Activated CD4-positive, alpha-beta T cell treated with anti-CD3 and anti-CD28 coated beads, Interleukin-2, amount 10 ng/mL, durations not matched to agents 7 days and 5 days (primary cell): Measurements from ENCODE around the gene CEP112. TPM values are rescaled to one million over a fixed set of nuclear protein-coding genes. Genes with fewer than 3 reads are reported as not detected.

ENCODE experiments used
- CTCF ChIA-PET: fragments of 350-600 bp; sonication (Branson Sonifier 250); formaldehyde crosslinking; loops from one replicate; lab custom pipeline; 2021; ENCODE audit warnings: antibody characterized with exemption; lab: Charles Lee
- POLR2A ChIA-PET: fragments of 350-600 bp; sonication (Branson Sonifier 250); formaldehyde crosslinking; loops from one replicate; lab custom pipeline; 2021; ENCODE audit warnings: antibody characterized with exemption; lab: Charles Lee
- DNase-seq: peaks from one replicate; pipeline ENCODE4 v3.0.0-alpha.2; 2020
- H3K27ac Mint-ChIP-seq: one replicate; pipeline ENCODE4 v1.8.0; 2021; ENCODE audit warnings: mild to moderate bottlenecking, moderate library complexity, mixed read lengths
- H3K27me3 Mint-ChIP-seq: one replicate; pipeline ENCODE4 v1.8.0; 2021; ENCODE audit warnings: mixed read lengths
- H3K36me3 Mint-ChIP-seq: one replicate; pipeline ENCODE4 v1.8.0; 2021; ENCODE audit warnings: low read depth, mixed read lengths
- H3K4me1 Mint-ChIP-seq: one replicate; pipeline ENCODE4 v1.8.0; 2021; ENCODE audit warnings: mixed read lengths
- H3K4me3 Mint-ChIP-seq: one replicate; pipeline ENCODE4 v1.8.0; 2021; ENCODE audit warnings: mild to moderate bottlenecking, moderate library complexity, mixed read lengths
- H3K9me3 Mint-ChIP-seq: one replicate; pipeline ENCODE4 v1.8.0; 2021; ENCODE audit warnings: mixed read lengths
- total RNA-seq, 2 experiments: library from RNA; stranded (reverse); gene quantifications; one replicate each; pipeline ENCODE4 v1.2.3, GENCODE V29; 2021

Gene CEP112
- total RNA-seq, 2 experiments from 2014 or later = 4.0 to 4.2 TPM

DNA sequence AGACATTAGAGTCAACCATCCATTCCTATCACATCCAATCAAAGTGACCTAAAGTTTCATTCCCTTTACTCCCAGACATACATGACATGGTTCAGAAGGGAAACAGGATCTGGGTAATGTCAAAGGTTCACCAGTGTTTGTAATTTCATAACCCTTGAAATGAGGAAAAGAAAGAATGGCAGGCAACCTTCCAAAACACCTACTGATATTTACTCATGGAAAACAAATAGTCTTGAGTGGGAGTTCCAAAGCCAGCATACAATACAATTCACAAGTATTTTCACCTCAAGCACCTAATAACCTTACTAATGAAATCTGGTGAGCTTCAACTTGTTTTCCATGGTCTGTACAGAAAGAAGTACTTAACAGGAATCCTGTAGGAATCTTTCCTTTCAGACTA, 557.9 kb downstream of the CEP112 start:
- H3K27me3 Mint-ChIP-seq = peaks cover 3% of the 10 kb centered on the region
- no peak for DNase-seq
- no peak overlapping the region for H3K27ac Mint-ChIP-seq
- no peaks in the 10 kb centered on the region for H3K4me1 Mint-ChIP-seq
- ChIA-PET CTCF (no interaction called here), POLR2A (no interaction called here)
- H3K9me3 Mint-ChIP-seq = no peaks in the 10 kb centered on the region
- no peak overlapping the region for H3K4me3 Mint-ChIP-seq
- no peaks in the 10 kb centered on the region for H3K36me3 Mint-ChIP-seq

DNA sequence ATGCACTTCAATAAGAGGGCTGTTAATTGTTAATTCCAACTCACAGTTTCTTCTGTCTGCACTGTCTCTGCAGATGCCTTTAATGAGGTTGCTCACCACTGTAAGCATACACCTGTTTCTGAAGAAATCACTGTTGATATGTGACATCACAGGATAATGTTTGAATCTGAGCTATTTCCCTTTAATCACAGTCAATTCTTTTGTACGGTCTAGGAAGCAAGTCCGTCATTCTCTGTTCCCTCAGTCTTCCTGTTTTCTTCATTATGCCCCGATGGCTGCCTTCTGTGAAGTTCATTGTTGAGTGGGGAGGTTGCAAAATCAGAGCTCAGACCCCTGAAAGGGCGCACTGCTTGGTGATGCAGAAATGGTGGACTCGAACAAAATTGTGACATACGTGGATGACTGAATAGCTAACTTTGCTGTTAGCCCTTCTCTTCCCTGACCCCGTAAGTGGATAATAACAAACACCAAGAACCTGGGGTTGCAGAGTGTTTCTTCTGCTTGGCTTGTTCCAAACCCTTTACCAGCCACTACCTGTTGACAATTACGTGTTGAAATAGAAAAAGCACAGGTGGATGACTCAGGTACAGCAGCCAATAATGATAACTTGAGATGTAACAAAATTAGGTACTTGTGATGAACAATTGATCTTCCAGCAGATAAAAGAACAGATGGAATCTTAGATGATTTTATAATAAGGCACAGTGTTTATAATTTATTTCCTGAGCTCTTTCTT, 558.6 kb downstream of the CEP112 start:
- Mint-ChIP-seq H3K4me1 (no peaks in the 10 kb centered on the region), H3K27me3 (peaks cover 3% of the 10 kb centered on the region), H3K36me3 (no peaks in the 10 kb centered on the region), H3K27ac (no peak overlapping the region), H3K4me3 (no peak overlapping the region), H3K9me3 (no peaks in the 10 kb centered on the region)
- CTCF ChIA-PET = no interaction called here
- no peak for DNase-seq
- POLR2A ChIA-PET = no interaction called here

DNA sequence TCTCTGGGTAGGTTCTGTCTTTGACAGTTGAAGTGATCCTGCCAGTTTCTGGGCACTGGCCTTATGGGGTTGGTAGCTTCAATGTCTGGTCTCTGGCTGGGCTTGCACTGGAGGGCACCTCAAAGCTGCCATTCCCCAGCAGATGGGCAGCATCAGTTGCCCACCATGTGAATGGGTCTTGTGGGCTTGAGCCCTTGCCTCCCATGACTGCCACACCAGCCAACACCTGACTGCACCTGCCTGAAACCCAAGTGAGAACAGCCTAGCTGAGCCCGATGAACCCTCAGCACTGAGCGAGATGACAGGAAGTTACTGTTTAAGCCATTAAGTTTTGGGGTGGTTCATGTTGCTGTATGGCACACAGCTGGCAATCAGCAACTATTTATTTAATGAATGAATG, 561.4 kb downstream of the CEP112 start:
- no peaks in the 10 kb centered on the region for H3K4me1 Mint-ChIP-seq
- no peaks in the 10 kb centered on the region for H3K9me3 Mint-ChIP-seq
- H3K4me3 Mint-ChIP-seq = no peak overlapping the region
- no peaks in the 10 kb centered on the region for H3K36me3 Mint-ChIP-seq
- no peak for DNase-seq
- H3K27ac Mint-ChIP-seq = no peak overlapping the region
- H3K27me3 Mint-ChIP-seq = peaks cover 3% of the 10 kb centered on the region
- POLR2A ChIA-PET = no interaction called here
- CTCF ChIA-PET = interaction anchor here (0.6 kb wide), 1 partner anchor 108 kb away, joined by 4 read pairs; no protein-coding TSS in a partner anchor

DNA sequence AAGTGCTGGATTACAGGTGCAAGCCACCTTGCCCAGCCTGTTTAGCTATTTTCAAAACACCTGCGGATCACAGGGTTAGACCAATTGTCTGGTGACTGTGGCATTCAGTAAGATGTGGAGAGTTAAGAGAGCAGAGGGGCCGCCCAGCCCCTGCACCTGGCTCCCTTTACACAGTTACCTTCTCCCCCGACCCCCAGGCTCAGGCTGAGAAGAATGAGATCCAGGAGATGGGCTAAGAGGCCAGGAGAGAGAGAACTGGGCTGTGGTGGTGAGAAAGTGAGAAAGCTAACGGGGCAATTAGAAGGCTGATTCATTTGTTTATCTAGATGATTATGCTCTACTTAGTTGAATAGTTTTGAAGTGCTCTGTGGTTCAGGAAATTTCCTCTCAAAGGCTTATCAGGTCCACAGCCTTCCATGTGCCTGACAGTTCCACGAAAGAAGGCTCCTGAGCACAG, 562.7 kb downstream of the CEP112 start:
- no peak overlapping the region for H3K4me3 Mint-ChIP-seq
- H3K9me3 Mint-ChIP-seq = no peaks in the 10 kb centered on the region
- H3K4me1 Mint-ChIP-seq = no peaks in the 10 kb centered on the region
- ChIA-PET CTCF (no interaction called here), POLR2A (no interaction called here)
- H3K36me3 Mint-ChIP-seq = no peaks in the 10 kb centered on the region
- no peak for DNase-seq
- H3K27me3 Mint-ChIP-seq = peaks cover 3% of the 10 kb centered on the region
- no peak overlapping the region for H3K27ac Mint-ChIP-seq

DNA sequence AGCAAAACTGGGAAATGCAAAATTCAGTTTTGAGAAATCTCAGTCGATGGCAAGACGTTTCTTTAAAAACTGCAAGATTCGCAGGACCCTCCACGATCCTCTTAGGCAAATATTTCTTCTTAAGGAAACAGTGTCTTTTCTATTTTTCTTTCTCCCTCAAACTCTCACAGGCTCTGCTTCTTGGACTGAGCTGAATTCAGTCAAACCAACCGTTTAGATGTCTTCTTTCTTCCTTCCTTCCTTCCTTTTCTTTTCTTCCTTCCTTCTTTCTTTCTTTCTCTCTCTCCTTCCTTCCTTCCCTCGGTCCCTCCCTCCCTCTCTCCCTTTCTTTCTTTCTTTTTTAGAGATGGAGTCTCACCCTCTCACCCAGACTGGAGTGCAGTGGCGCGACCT, 563.3 kb downstream of the CEP112 start:
- no peak overlapping the region for H3K4me3 Mint-ChIP-seq
- ChIA-PET CTCF (no interaction called here), POLR2A (no interaction called here)
- H3K4me1 Mint-ChIP-seq = no peaks in the 10 kb centered on the region
- H3K36me3 Mint-ChIP-seq = no peaks in the 10 kb centered on the region
- H3K9me3 Mint-ChIP-seq = no peaks in the 10 kb centered on the region
- no peaks in the 10 kb centered on the region for H3K27me3 Mint-ChIP-seq
- no peak overlapping the region for H3K27ac Mint-ChIP-seq
- no peak for DNase-seq

DNA sequence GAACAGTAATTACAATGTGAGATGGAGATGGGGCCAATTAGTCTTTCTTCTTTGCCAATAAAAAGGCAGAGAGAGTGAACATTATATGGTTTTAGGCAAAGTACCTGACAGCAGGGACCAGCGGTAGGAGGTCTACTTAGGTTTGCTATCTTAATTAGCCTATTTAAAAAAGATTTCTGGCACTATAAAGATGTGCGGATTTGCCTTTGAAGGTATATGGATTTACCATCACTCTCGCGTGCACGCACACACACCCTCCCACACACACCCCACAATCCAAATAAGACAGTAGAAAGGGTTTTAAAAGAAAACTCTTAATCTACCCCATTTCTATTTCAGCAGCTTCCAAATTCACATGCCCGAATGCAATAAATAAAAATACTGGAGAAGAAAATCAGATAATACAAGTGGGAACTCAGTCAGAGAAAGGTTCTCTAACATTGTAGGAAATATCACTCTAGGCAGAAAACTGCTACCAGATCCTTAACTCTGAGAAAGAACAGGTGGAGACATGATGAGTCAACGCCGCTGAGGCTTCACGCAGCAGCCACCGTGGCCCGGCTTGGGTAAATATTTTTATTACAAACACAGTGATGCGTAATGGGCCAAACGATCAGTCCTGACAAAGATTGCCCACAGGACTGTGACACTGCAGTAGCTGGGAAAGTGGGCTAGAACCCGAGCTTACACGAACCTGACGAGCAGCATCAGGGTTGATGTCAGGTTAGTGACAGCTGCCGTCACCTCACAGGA, 563.9 kb downstream of the CEP112 start:
- ChIA-PET CTCF (no interaction called here), POLR2A (no interaction called here)
- Mint-ChIP-seq H3K27ac (no peak overlapping the region), H3K9me3 (no peaks in the 10 kb centered on the region), H3K4me3 (no peak overlapping the region), H3K36me3 (no peaks in the 10 kb centered on the region), H3K4me1 (no peaks in the 10 kb centered on the region), H3K27me3 (no peaks in the 10 kb centered on the region)
- DNase-seq = no peak

DNA sequence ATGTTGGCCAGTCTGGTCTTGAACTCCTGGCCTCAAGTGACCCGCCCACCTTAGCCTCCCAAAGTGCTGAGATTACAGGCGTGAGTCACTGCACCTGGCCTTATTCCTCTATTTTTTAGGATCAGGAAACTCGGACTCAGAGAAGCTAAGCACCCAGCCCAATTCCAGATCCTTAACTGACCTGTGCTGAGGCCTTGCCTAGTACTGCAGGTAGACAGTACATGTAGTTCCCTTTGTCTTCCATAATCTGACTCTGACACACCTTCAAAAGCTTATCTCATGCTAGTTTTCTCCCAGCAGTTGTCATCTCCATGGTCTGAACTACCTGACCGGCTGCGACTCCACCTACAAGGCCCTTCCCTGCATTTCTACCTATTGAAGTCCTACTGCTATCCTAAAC, 564.8 kb downstream of the CEP112 start:
- Mint-ChIP-seq H3K9me3 (no peaks in the 10 kb centered on the region), H3K27ac (no peak overlapping the region), H3K36me3 (no peaks in the 10 kb centered on the region), H3K4me1 (no peaks in the 10 kb centered on the region), H3K27me3 (no peaks in the 10 kb centered on the region), H3K4me3 (no peak overlapping the region)
- CTCF ChIA-PET = no interaction called here
- DNase-seq = no peak
- POLR2A ChIA-PET = no interaction called here

DNA sequence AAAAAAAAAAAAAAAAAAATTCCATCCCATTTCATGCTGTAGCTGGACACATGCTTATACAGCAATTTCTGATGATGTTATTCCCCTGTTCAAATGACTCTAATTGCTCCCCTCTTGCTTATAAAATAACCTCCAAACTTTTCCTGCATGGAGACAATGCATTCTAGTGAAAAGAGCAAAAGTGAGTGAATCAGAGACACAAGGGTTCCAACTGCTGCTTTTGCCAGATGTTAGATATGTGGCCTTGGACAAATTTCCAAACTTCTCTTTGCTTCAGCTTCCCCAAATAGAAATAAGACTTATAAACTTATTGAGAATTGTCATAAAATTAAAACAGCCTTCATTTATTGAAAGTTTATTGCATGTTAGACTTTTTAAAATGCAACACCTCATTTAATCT, 565.5 kb downstream of the CEP112 start:
- H3K9me3 Mint-ChIP-seq = no peaks in the 10 kb centered on the region
- ChIA-PET POLR2A (no interaction called here), CTCF (no interaction called here)
- no peaks in the 10 kb centered on the region for H3K36me3 Mint-ChIP-seq
- no peaks in the 10 kb centered on the region for H3K27me3 Mint-ChIP-seq
- no peak overlapping the region for H3K4me3 Mint-ChIP-seq
- H3K4me1 Mint-ChIP-seq = no peaks in the 10 kb centered on the region
- DNase-seq = no peak
- no peak overlapping the region for H3K27ac Mint-ChIP-seq

DNA sequence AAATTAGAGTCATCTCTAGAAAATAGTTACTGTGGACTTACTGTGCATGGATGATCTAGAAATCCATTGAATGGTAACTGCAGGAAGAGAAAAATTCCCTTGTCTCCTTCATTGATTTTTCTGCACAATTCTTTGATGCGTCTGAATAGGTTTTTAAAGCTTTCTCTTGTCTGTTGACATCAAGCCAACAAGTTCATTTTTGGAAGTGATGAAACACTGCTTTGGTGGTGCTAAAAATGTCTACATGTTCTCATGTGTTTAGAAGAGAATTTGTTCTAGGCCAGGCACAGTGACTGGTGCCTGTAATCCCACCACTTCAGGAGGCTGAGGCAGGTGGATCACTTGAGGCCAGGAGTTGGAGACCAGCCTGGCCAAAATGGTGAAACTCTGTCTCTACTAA, 573.4 kb downstream of the CEP112 start:
- POLR2A ChIA-PET = no interaction called here
- CTCF ChIA-PET = no interaction called here
- Mint-ChIP-seq H3K27ac (no peak overlapping the region), H3K4me3 (no peak overlapping the region), H3K36me3 (no peaks in the 10 kb centered on the region), H3K27me3 (no peaks in the 10 kb centered on the region), H3K4me1 (no peaks in the 10 kb centered on the region), H3K9me3 (no peaks in the 10 kb centered on the region)
- DNase-seq = no peak

DNA sequence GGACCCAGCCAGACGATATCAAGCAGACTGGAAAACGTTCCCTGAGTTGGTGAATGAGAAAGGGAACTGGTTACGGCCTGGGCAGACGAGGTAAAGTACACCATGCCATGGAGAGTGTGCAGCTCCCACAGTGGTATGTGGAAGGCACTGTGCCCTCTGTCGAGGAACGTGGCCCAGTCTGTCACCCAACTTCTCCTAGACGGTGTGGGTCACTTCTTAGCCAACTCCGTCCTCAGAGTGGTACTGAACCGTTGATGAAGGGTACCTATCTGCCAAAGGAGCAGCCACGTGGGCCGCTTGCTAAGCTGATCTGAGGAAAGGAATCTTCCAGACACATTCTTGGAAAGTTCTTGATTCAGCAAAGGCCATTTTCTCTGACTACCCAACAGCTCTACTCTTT, 574.4 kb downstream of the CEP112 start:
- ChIA-PET CTCF (interaction anchor here (0.6 kb wide), 2 partner anchors 73 to 519 kb away, joined by 3 to 5 read pairs; no protein-coding TSS in a partner anchor), POLR2A (no interaction called here)
- Mint-ChIP-seq H3K9me3 (no peaks in the 10 kb centered on the region), H3K27me3 (no peaks in the 10 kb centered on the region), H3K27ac (no peak overlapping the region), H3K4me3 (no peak overlapping the region), H3K4me1 (no peaks in the 10 kb centered on the region), H3K36me3 (no peaks in the 10 kb centered on the region)
- no peak for DNase-seq

DNA sequence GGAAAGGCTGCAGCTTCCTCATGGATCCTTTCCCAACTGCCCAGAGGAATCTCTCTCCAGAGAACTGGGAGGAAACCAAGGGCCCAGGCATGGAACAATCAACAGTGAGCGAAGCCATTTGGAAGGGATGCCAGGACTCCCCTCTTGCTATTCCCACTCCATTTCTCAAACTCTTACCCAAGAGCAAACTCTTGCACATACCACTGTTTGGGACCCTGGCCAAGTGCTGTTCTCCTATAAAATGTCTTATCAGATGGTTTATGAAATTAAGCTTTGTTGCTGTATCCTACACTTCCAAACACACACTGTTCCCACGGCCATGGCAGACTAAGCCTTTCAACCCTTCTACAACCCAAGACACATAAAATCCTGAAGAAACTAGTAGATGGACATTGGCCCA, 582.2 kb downstream of the CEP112 start:
- ChIA-PET CTCF (no interaction called here), POLR2A (no interaction called here)
- Mint-ChIP-seq H3K4me1 (no peaks in the 10 kb centered on the region), H3K27ac (no peak overlapping the region), H3K36me3 (no peaks in the 10 kb centered on the region), H3K4me3 (no peak overlapping the region), H3K27me3 (no peaks in the 10 kb centered on the region), H3K9me3 (no peaks in the 10 kb centered on the region)
- no peak for DNase-seq

DNA sequence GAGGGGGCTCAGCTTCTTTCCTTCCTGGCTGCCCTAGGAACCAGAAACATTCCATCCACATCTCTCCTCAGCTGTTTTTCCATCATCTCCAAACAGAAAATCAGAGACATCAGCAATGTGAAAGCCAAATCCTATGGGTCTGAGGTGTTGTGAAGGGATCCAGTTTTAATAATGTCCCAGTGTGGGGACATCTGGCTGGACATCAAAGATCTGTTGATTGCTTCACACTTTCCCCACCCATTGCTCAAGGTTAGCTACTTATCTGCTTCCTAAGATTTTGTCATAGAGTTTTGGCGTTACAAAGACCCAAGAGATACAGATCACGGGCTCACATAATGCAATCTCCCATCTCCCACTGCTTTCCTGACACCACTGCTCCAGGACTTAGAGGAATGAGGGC, 582.6 kb downstream of the CEP112 start:
- no peaks in the 10 kb centered on the region for H3K36me3 Mint-ChIP-seq
- DNase-seq = no peak
- ChIA-PET POLR2A (no interaction called here), CTCF (no interaction called here)
- H3K27ac Mint-ChIP-seq = no peak overlapping the region
- H3K9me3 Mint-ChIP-seq = no peaks in the 10 kb centered on the region
- H3K27me3 Mint-ChIP-seq = no peaks in the 10 kb centered on the region
- no peak overlapping the region for H3K4me3 Mint-ChIP-seq
- H3K4me1 Mint-ChIP-seq = no peaks in the 10 kb centered on the region

DNA sequence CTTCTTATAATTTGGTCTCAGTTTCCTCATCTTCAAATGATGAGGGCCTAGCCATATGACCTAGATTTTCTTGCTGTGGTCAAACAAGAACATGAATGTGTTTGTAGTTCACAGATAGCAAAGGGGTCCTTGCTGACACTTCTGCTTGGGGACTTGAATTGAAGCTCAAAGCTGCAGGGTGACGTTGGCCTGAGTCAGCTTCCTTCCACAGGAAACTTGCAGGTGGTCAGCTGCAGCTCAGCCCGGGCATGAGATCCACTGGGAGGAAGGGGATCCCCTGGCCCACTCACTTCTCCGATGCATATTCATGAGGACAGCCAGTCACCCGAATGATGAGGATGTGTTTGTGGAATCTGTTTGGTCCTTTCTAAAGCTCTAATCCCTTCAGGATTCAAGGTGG, 587.9 kb downstream of the CEP112 start:
- Mint-ChIP-seq H3K9me3 (no peaks in the 10 kb centered on the region), H3K4me1 (peaks cover 6% of the 10 kb centered on the region), H3K4me3 (no peak overlapping the region), H3K27me3 (no peaks in the 10 kb centered on the region), H3K27ac (no peak overlapping the region), H3K36me3 (no peaks in the 10 kb centered on the region)
- CTCF ChIA-PET = interaction anchor here (0.6 to 1.0 kb wide), 3 partner anchors 11 to 23 kb away, joined by 3 read pairs; no protein-coding TSS in a partner anchor
- POLR2A ChIA-PET = no interaction called here
- no peak for DNase-seq
